LNCaP clone FGC (cell line): ENCODE results near the gene HMOX2.
A peak's percentile ranks its signal among the peaks of the same experiment; 100 is the strongest.

Experiments used
- DNase-seq: peaks from one replicate; pipeline ENCODE4 v3.0.0-alpha.2; 2011; ENCODE audit warnings: low read depth
- H3K4me3 ChIP-seq: 2 replicates; pipeline ENCODE4 v1.5.1; 2011; ENCODE audit warnings: mild to moderate bottlenecking, low read depth, low read length, control low read depth
- TF ChIP-seq, protein P1 (sequence below): IDR thresholded peaks from 2 replicates; pipeline ENCODE4 v1.5.1; 2012; ENCODE audit warnings: mild to moderate bottlenecking; ENCODE audit not compliant: control insufficient read depth, insufficient read depth; ENCODE audit errors: extremely low read depth

HMOX2 gene

DNA sequence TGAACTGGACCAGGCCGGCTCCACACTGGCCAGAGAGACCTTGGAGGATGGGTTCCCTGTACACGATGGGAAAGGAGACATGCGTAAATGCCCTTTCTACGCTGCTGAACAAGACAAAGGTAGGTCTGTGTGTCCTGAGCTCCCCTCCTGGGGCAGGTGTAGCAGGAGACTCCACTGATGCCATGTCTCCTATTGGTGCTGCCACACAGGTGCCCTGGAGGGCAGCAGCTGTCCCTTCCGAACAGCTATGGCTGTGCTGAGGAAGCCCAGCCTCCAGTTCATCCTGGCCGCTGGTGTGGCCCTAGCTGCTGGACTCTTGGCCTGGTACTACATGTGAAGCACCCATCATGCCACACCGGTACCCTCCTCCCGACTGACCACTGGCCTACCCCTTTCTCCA lies 33.2 kb downstream of the HMOX2 start:
- TF ChIP-seq, protein P1, sequence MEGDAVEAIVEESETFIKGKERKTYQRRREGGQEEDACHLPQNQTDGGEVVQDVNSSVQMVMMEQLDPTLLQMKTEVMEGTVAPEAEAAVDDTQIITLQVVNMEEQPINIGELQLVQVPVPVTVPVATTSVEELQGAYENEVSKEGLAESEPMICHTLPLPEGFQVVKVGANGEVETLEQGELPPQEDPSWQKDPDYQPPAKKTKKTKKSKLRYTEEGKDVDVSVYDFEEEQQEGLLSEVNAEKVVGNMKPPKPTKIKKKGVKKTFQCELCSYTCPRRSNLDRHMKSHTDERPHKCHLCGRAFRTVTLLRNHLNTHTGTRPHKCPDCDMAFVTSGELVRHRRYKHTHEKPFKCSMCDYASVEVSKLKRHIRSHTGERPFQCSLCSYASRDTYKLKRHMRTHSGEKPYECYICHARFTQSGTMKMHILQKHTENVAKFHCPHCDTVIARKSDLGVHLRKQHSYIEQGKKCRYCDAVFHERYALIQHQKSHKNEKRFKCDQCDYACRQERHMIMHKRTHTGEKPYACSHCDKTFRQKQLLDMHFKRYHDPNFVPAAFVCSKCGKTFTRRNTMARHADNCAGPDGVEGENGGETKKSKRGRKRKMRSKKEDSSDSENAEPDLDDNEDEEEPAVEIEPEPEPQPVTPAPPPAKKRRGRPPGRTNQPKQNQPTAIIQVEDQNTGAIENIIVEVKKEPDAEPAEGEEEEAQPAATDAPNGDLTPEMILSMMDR: no peak
- no peak for DNase-seq
- H3K4me3 ChIP-seq: no peak overlapping the region

DNA sequence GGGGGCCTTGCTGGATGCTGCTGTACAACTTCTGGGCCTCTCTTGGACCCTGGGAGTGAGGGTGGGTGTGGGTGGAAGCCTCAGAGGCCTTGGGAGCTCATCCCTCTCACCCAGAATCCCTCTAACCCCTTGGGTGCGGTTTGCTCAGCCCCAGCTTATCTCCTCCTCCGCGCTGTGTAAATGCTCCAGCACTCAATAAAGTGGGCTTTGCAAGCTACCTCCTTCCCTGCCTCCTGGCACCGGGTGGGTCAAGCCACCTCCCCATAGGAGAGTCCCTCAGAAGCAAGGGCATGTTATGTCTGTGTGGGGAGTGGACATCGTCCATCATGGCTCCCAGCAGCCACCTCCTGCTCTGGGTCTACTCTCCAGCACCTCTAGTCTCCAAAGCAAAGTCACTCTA lies 33.9 kb downstream of the HMOX2 start:
- H3K4me3 ChIP-seq: no peak overlapping the region
- TF ChIP-seq, protein P1: no peak
- no peak for DNase-seq

DNA sequence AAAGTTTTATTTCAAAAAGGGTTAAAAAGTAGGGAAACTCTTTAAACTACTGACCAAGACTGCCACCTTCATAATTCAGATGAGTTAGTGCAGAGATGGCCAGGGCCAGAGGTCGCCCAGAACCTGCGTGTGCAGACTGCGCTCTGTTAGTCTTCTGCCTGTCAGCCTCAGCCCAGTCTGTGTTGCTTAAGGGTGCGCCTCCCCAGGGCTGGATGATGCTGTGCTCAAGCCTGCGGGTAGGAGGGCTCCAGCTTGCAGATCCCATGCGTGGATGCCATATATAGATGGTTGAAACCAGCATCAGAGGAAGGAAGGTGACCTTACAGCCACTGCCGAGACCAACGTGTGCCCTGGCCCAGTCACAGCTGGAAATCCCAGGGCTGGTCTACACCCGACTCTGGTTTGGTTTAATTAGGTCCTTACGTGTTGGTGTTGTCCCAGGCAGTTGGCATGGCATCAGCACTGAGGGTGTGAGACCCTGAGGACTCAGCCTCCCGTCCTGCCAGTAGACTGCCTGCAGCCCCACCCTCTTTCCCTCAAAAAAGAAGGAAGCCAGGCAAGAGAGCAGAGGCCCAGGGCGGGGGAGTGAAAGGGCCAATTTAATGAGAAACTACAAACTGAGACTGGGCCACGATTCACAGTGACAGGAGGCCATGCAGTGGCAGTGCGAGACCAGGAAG lies 34.7 kb downstream of the HMOX2 start:
- TF ChIP-seq, protein P1: no peak
- no peak overlapping the region for H3K4me3 ChIP-seq
- DNase-seq: no peak

DNA sequence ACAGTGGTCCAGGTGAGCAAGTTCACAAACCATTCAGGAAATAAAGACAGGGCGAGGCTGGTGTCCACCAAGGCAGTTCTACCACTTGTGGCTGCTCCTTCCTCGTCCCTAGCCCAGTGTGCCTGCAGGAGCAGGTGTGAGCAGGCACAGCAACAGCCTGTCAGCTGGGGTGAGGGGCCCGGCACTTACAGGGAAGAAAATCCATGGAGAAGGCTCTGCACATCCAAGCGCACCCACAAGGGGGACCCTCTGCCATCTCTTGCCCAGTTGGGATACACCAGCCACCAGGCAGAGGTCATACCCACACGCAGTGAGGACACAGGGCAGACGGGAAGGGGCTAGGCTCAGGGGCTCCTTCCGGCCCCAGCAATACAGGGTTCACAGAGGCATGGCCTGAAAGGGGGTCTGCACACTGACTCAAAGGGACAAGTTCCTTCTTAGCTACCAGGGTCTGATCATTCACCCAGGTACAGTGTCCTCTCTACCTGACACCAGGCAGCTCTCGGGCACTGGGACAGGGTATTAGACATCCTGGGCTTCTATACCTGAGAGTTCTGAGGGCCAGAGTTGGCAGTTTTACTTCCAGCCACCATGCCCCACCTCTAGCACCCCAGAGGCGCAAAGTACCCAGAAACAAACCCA lies 35.4 kb downstream of the HMOX2 start:
- no peak overlapping the region for H3K4me3 ChIP-seq
- TF ChIP-seq, protein P1: peak; percentile 54
- DNase-seq: no peak

DNA sequence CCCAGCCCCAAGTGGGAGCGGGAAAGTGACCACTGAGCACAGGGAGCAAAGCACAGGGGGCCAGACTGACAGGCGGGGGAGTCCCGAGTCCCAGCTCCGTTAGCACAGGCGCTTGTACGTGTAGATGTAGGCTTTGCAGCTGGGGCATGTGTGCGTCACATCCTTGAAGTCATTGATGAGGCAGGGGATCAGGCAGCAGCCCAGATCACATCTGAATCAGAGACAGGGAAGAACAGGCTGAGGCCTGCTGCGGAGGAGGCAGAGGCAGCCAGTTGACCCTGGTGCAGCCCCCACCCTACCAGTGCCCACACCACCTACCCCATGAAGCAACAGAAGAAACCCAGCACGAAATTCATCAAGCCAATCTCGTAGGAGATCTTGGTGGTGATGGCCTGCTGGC lies 36.3 kb downstream of the HMOX2 start:
- TF ChIP-seq, protein P1: no peak
- no peak for DNase-seq
- no peak overlapping the region for H3K4me3 ChIP-seq

DNA sequence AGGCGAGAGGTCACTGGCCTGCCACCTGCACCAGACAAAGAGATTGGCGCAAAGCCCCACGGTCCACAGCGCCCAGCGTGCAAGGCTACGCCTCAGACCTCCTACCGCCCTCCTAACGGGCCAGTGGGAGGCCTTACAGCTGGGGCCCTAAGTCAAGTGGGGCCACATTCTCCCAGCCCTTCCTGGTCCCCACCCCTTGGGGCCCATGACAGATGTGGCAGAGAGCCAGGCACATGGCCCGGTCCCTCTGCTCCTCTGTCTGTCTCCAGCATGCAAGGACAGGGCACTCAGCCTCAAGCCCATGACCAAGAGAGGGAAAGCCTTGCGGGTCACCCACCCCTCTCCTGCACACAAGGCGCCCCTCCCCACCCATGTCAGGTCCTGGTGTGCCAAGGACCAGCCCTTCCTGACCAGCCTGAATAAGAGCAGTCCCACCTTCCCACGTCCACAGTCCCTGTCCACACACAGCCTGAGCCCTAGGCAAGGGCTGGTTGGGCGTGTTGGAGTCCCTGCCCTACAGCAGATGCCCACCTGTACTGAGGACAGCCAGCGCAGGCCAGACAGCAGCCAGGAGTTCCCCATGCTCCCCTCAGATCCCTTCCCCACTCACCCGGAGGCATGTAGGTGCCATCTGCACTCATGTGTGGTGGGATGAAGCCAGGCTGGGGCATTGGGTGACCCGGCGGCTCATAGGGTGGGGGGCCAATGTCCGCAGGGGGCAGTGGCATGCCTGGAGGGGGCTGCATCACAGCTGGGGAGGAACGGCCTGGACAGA lies 37.1 kb downstream of the HMOX2 start:
- H3K4me3 ChIP-seq: no peak overlapping the region
- no peak for DNase-seq
- TF ChIP-seq, protein P1: no peak
